ENCODE measurements around the gene KRTAP10-9.

- TF ChIP-seq CTCF (IDR thresholded peaks at IDR 0.05) (no peak), POLR2A (IDR thresholded peaks at IDR 0.05) (no peak)
Observed at GRCh38 chr21:44618504-44618903, 8.4 kb upstream of the KRTAP10-9 start.

Measured in vagina (tissue), 2 donors.